ENCODE measurements around the gene CST4. TPM values are rescaled to one million over a fixed set of nuclear protein-coding genes. Genes with fewer than 3 reads are reported as not detected.
"Not testable (repeated sequence)": the region's sequence is repeated elsewhere in the genome, so short reads cannot be mapped to it uniquely, and the experiment has no call there.

The CST4 gene
- total and polyA plus RNA-seq, 2 donors from 2014 or later = not detected

DNA sequence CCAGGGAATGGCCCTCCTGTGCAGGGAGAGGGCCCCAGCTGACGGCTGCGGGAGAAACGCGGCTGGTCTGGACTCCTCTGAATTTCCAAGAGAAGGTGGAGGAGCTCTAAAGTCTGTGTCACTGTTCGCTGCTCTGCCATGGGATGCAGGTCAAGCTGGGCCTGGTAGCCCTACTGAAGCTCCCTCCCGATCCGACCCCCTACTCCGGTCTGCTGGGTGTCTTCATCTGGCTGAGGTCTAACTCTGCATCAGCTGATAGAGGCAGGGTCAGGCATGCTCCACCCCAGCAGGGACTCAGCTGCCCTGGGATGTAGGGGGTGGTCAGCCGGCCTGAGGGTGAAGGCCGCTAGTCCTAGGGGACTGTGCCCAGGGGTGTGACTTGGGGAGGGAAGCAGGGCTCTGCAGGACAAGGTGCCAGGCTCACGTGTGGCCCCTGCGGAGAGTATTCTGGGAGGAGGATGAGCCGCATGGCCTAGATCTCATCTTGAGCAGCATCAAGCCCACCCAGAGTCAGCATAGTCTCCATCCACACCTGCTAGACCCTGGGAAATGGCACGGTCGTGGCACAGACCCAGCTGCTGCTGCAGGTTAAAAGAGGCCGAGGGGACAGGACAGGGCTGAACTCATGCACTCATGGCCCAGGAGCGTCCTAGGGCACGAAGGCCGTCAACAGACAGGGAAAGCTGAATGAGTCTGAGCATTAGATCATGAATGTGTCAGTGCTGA is 52.5 kb downstream of the CST4 start:
- intact Hi-C loops (cut with DNase I) = no loop called here
- peak overlapping the region; percentile 62 to 76 (median 70) for H3K4me3 ChIP-seq (ENCODE audit: low read length in 3 of 3)
- H3K4me1 ChIP-seq (ENCODE audit: control insufficient read depth in 2 of 3, insufficient read depth in 2 of 3, low read depth in 1 of 3, low read length in 3 of 3) = peaks cover 2 to 21% (median 17%) of the 10 kb centered on the region in 3 donors
- DNase-seq (peak in 1 of 5 donors; percentile 71), FAIRE-seq (no peak)
- no peak overlapping the region for H3K27ac ChIP-seq (ENCODE audit: low read depth in 2 of 2, low read length in 2 of 2)
- TF ChIP-seq, protein P1, sequence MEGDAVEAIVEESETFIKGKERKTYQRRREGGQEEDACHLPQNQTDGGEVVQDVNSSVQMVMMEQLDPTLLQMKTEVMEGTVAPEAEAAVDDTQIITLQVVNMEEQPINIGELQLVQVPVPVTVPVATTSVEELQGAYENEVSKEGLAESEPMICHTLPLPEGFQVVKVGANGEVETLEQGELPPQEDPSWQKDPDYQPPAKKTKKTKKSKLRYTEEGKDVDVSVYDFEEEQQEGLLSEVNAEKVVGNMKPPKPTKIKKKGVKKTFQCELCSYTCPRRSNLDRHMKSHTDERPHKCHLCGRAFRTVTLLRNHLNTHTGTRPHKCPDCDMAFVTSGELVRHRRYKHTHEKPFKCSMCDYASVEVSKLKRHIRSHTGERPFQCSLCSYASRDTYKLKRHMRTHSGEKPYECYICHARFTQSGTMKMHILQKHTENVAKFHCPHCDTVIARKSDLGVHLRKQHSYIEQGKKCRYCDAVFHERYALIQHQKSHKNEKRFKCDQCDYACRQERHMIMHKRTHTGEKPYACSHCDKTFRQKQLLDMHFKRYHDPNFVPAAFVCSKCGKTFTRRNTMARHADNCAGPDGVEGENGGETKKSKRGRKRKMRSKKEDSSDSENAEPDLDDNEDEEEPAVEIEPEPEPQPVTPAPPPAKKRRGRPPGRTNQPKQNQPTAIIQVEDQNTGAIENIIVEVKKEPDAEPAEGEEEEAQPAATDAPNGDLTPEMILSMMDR (IDR thresholded peaks at IDR 0.05; ENCODE audit: borderline replicate concordance, extremely low read depth, insufficient read depth) = no peak
- H3K27me3 ChIP-seq (ENCODE audit: control insufficient read depth, insufficient read depth, low read length) = no peaks in the 10 kb centered on the region
- H3K9ac ChIP-seq (ENCODE audit: low read length in 3 of 3) = peak overlapping the region; percentile 21 to 78 (median 61)
- peaks cover 4 to 15% (median 4%) of the 10 kb centered on the region in 3 donors for H3K36me3 ChIP-seq (ENCODE audit: control insufficient read depth in 2 of 3, insufficient read depth in 3 of 3, low read length in 3 of 3)
- H3K9me3 ChIP-seq (ENCODE audit: control insufficient read depth in 2 of 3, insufficient read depth in 1 of 3, low read length in 3 of 3) = no peaks in the 10 kb centered on the region

DNA sequence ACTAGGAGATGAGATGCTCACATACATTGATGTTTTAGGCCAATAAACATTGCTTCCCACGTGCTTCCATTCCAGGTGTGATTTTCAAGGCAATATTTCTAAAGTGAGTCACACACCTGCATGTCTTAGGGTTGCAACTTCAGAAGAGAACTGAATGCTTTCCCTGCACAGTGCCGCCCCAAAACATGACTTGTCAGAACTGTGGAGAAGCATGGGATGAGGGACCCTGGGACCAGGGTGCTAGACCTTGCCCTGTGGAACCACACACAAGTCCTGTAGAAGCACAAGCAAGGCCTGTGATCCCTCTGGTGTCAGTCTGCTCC is 53.1 kb downstream of the CST4 start:
- H3K9ac ChIP-seq (ENCODE audit: low read length in 3 of 3); H3K27ac ChIP-seq (ENCODE audit: low read depth in 2 of 2, low read length in 2 of 2); DNase-seq; H3K27me3 ChIP-seq (ENCODE audit: control insufficient read depth, insufficient read depth, low read length); intact Hi-C loops (cut with DNase I); H3K9me3 ChIP-seq (ENCODE audit: control insufficient read depth in 2 of 3, insufficient read depth in 1 of 3, low read length in 3 of 3); FAIRE-seq: not testable (repeated sequence)
- H3K4me3 ChIP-seq (ENCODE audit: low read length in 3 of 3) = peak overlapping the region in 1 of 3 donors; percentile 70
- H3K4me1 ChIP-seq (ENCODE audit: control insufficient read depth in 2 of 3, insufficient read depth in 2 of 3, low read depth in 1 of 3, low read length in 3 of 3) = peaks cover 2 to 21% (median 17%) of the 10 kb centered on the region in 3 donors
- H3K36me3 ChIP-seq (ENCODE audit: control insufficient read depth in 2 of 3, insufficient read depth in 3 of 3, low read length in 3 of 3) = peaks cover 4 to 15% (median 4%) of the 10 kb centered on the region in 3 donors

Other genes with a start within 250 kb of the CST4 start
- gene CSTL1, start 249.4 kb downstream of the CST4 start, total RNA-seq = not detected
- gene CSTL1, start 249.4 kb downstream of the CST4 start, polyA plus RNA-seq (ENCODE audit: insufficient read depth, low read depth, low replicate concordance) = not detected
- gene CST11, start 236.2 kb downstream of the CST4 start, total RNA-seq = not detected
- not detected for gene CST11, start 236.2 kb downstream of the CST4 start, polyA plus RNA-seq (ENCODE audit: insufficient read depth, low read depth, low replicate concordance)
- gene CST8, start 197.9 kb downstream of the CST4 start, total RNA-seq = not detected
- not detected for gene CST8, start 197.9 kb downstream of the CST4 start, polyA plus RNA-seq (ENCODE audit: insufficient read depth, low read depth, low replicate concordance)
- not detected for gene CST9L, start 120.6 kb downstream of the CST4 start, total RNA-seq
- not detected for gene CST9L, start 120.6 kb downstream of the CST4 start, polyA plus RNA-seq (ENCODE audit: insufficient read depth, low read depth, low replicate concordance)
- not detected for gene CST9, start 83.1 kb downstream of the CST4 start, total RNA-seq
- not detected for gene CST9, start 83.1 kb downstream of the CST4 start, polyA plus RNA-seq (ENCODE audit: insufficient read depth, low read depth, low replicate concordance)
- 852 TPM for gene CST3, start 51.1 kb downstream of the CST4 start, total RNA-seq
- 942 TPM for gene CST3, start 51.1 kb downstream of the CST4 start, polyA plus RNA-seq (ENCODE audit: insufficient read depth, low read depth, low replicate concordance)
- not detected for gene CST1, start 61.9 kb upstream of the CST4 start, total RNA-seq
- gene CST1, start 61.9 kb upstream of the CST4 start, polyA plus RNA-seq (ENCODE audit: insufficient read depth, low read depth, low replicate concordance) = not detected
- gene CST2, start 137.7 kb upstream of the CST4 start, total RNA-seq = not detected
- gene CST2, start 137.7 kb upstream of the CST4 start, polyA plus RNA-seq (ENCODE audit: insufficient read depth, low read depth, low replicate concordance) = not detected
- not detected for gene CST5, start 190.7 kb upstream of the CST4 start, total RNA-seq
- gene CST5, start 190.7 kb upstream of the CST4 start, polyA plus RNA-seq (ENCODE audit: insufficient read depth, low read depth, low replicate concordance) = not detected